H1 (cell line): ENCODE measurements around the gene RNF214. TPM values are rescaled to one million over a fixed set of nuclear protein-coding genes. Genes with fewer than 3 reads are reported as not detected.

Source experiments
- CBX8 ChIP-seq: fragments of 300-800, 300-1000 bp; sonication (generic); IDR thresholded peaks from 2 replicates; pipeline ENCODE4 v1.7.1; 2016; ENCODE audit warnings: low read depth, low read length, borderline replicate concordance
- CHD7 ChIP-seq: fragments of 300-600 bp; sonication (generic); IDR thresholded peaks from 2 replicates; pipeline ENCODE4 v1.7.1; 2012; ENCODE audit warnings: low read length, moderate library complexity, mild to moderate bottlenecking, inconsistent platforms; ENCODE audit not compliant: insufficient replicate concordance
- EZH2 ChIP-seq: fragments of 200-600 bp; sonication (generic); IDR thresholded peaks from 2 replicates; pipeline ENCODE4 v1.7.1; 2012; ENCODE audit warnings: low read depth, mild to moderate bottlenecking, moderate library complexity, low read length, inconsistent platforms; ENCODE audit not compliant: severe bottlenecking
- HDAC2 ChIP-seq, 2 experiments: fragments of 300-600 bp in 1 of 2; sonication (generic) in 1 of 2; IDR thresholded peaks; 2 replicates each; pipeline ENCODE4 v1.6.1; 2011 to 2012; ENCODE audit warnings: low read depth in 2 of 2, low read length in 2 of 2, mild to moderate bottlenecking in 2 of 2, moderate library complexity in 2 of 2, borderline replicate concordance in 1 of 2, inconsistent platforms in 1 of 2
- HDAC6 ChIP-seq: IDR thresholded peaks from one replicate; pipeline ENCODE4 v1.7.1; 2012; ENCODE audit warnings: low read depth, mild to moderate bottlenecking, inconsistent platforms, low read length, moderate library complexity
- JUN ChIP-seq: IDR thresholded peaks from 2 replicates; pipeline ENCODE4 v1.6.1; 2011; ENCODE audit warnings: low read depth, mild to moderate bottlenecking, improper control_type of control experiment, low read length
- polyA plus RNA-seq, 7 experiments: library from polyadenylated mRNA; depleted of rRNA in 3 of 7; stranded (reverse) in 5 of 7; unstranded in 2 of 7; fragments of >200 nt in 5 of 7; fragments of 200-250 nt in 2 of 7; gene quantifications; 1 replicate in 5 of 7; 2 replicates in 1 of 7; 4 replicates in 1 of 7; pipeline versions ENCODE4 v1.2.1 to v1.2.3, GENCODE V29; 2011 to 2013; ENCODE audit warnings: missing spikeins in 2 of 7, mixed read lengths in 2 of 7
- total RNA-seq: library from RNA; stranded (reverse); fragmentation: NEBNext Ultra II Directional; extraction: Animal tissue kit (Norgen Biotek cat#: 25700); gene quantifications from 2 replicates; pipeline ENCODE4 v1.2.1, GENCODE V29; 2021

RNF214 gene
- total and polyA plus RNA-seq, 2 of the 8 experiments (the other 6 are each of a cell fraction or from before 2014, with no cell fraction given) = 34.9 to 35.6 TPM

- TF ChIP-seq JUN (no peak), CBX8 (no peak), EZH2 (no peak), HDAC6 (no peak), HDAC2 (IDR thresholded peaks at IDR 0.05; ENCODE audit: borderline replicate concordance in 1 of 2, low read depth in 2 of 2, low read length in 2 of 2) (no peak), CHD7 (no peak)
Measured at GRCh38 chr11:117287668-117288067, 55.2 kb downstream of the RNF214 start (continued).
